HepG2 (cell line): ENCODE data around the gene DOCK3.

Source experiments
- EP300 ChIP-seq, 3 experiments: sonication (generic) in 1 of 3; formaldehyde crosslinking in 1 of 3; IDR thresholded peaks; 2 replicates each; pipeline versions ENCODE4 v1.5.1 to v1.6.1; 2011 to 2020; ENCODE audit warnings: low read depth in 2 of 3, low read length in 2 of 3, borderline replicate concordance in 1 of 3, improper control_type of control experiment in 1 of 3, mild to moderate bottlenecking in 1 of 3, missing genetic modification reagents in 1 of 3, moderate library complexity in 1 of 3
- MTF1 ChIP-seq: sonication (generic); formaldehyde crosslinking; IDR thresholded peaks from 2 replicates; pipeline ENCODE4 v1.5.0; 2020; ENCODE audit warnings: missing genetic modification reagents
- POLR2A ChIP-seq, 2 experiments: IDR thresholded peaks; 2 replicates each; pipeline ENCODE4 v1.6.1; 2011; ENCODE audit warnings: low read depth in 2 of 2, low read length in 2 of 2, mild to moderate bottlenecking in 1 of 2, moderate library complexity in 1 of 2; ENCODE audit not compliant: insufficient read depth in 1 of 2
- SP4 ChIP-seq: sonication (generic); formaldehyde crosslinking; IDR thresholded peaks from 2 replicates; pipeline ENCODE4 v1.8.1; 2023; ENCODE audit warnings: mild to moderate bottlenecking, missing genetic modification reagents
- ZNF264 ChIP-seq: sonication (generic); formaldehyde crosslinking; IDR thresholded peaks from 2 replicates; pipeline ENCODE4 v1.4.0; 2020; ENCODE audit warnings: missing genetic modification reagents

DNA sequence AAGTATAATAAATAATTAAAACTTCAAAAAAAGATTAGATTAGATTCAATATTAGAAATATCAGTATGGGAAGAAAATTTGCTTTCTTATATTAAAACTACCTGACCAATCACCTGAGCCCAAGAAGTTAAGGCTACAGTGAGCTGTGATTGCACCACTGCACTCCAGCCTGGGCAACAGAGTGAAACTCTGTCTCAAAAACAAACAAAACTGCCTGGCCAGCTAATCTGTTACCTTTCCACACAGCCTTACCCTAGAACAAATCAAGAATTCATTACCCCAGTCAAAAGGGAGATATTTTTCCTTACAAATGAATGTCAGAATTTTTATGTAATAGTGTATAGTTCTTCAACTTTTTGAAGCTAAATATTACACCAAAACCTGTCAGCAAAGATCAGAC, 593.4 kb downstream of the DOCK3 start:
- TF ChIP-seq SP4 (CRISPR knock-in tag), result no peak
- no peak for TF ChIP-seq POLR2A (IDR thresholded peaks at IDR 0.05; ENCODE audit: insufficient read depth in 1 of 2, low read depth in 2 of 2, low read length in 2 of 2)
- TF ChIP-seq MTF1, result no peak
- TF ChIP-seq ZNF264 (CRISPR knock-in tag), result no peak
- TF ChIP-seq EP300 (IDR thresholded peaks at IDR 0.05; ENCODE audit: low read depth in 2 of 2, low read length in 2 of 2), result no peak
- TF ChIP-seq EP300 (CRISPR knock-in tag; IDR thresholded peaks at IDR 0.05; ENCODE audit: borderline replicate concordance), result no peak
